Smooth muscle cell (in vitro differentiated cells): ENCODE results near the gene GSS. TPM values are rescaled to one million over a fixed set of nuclear protein-coding genes. Genes with fewer than 3 reads are reported as not detected.

ENCODE experiments used
- DNase-seq: peaks from one replicate; lab custom pipeline; 2025; ENCODE audit not compliant: unreplicated experiment; lab: John Stamatoyannopoulos, UW
- H2AFZ ChIP-seq: fragments of 200-600 bp; sonication (generic); 2 replicates; pipeline ENCODE4 v1.6.0; 2016; ENCODE audit warnings: antibody characterized with exemption, low read depth, mild to moderate bottlenecking
- H3F3A ChIP-seq: fragments of 200-600 bp; sonication (generic); 2 replicates; pipeline ENCODE4 v1.6.0; 2017; ENCODE audit warnings: antibody characterized with exemption, low read depth
- H3K27ac ChIP-seq: fragments of 200-600 bp; sonication (generic); 2 replicates; pipeline ENCODE4 v1.5.1; 2016; ENCODE audit warnings: low read depth, mild to moderate bottlenecking
- H3K27me3 ChIP-seq: fragments of 200-600 bp; sonication (generic); 2 replicates; pipeline ENCODE4 v1.6.1; 2016; ENCODE audit warnings: low read depth, mild to moderate bottlenecking
- H3K36me3 ChIP-seq: fragments of 200-600 bp; sonication (generic); 2 replicates; pipeline ENCODE4 v1.5.1; 2016; ENCODE audit warnings: low read depth
- H3K4me1 ChIP-seq: fragments of 200-600 bp; sonication (generic); 2 replicates; pipeline ENCODE4 v1.5.1; 2016; ENCODE audit warnings: low read depth
- H3K4me2 ChIP-seq: fragments of 200-600 bp; sonication (generic); 2 replicates; pipeline ENCODE4 v1.6.0; 2016; ENCODE audit warnings: mild to moderate bottlenecking
- H3K4me3 ChIP-seq: fragments of 200-600 bp; sonication (generic); 2 replicates; pipeline ENCODE4 v1.5.1; 2016; ENCODE audit warnings: mild to moderate bottlenecking
- H3K79me2 ChIP-seq: fragments of 200-600 bp; sonication (generic); 2 replicates; pipeline ENCODE4 v1.6.0; 2016; ENCODE audit warnings: low read depth, mild to moderate bottlenecking
- H3K9ac ChIP-seq: fragments of 200-600 bp; sonication (generic); 2 replicates; pipeline ENCODE4 v1.6.0; 2016; ENCODE audit warnings: low read depth
- H3K9me3 ChIP-seq: fragments of 200-600 bp; sonication (generic); replicated peaks from 2 replicates; pipeline ENCODE4 v1.5.1; 2016; ENCODE audit warnings: low read depth
- H4K20me1 ChIP-seq: fragments of 200-600 bp; sonication (generic); 2 replicates; pipeline ENCODE4 v1.6.0; 2016; ENCODE audit warnings: low read depth
- CTCF ChIP-seq: fragments of 200-600 bp; sonication (generic); IDR thresholded peaks from 2 replicates; pipeline ENCODE4 v1.5.1; 2017; ENCODE audit warnings: borderline replicate concordance, mild to moderate bottlenecking, antibody characterized with exemption; ENCODE audit not compliant: insufficient read depth, poor library complexity, severe bottlenecking
- WGBS: methylation state at CpG from one replicate; pipeline ENCODE4 v1.1.7; 2016; ENCODE audit warnings: low lambda C conversion rate; 5-methylcytosine and 5-hydroxymethylcytosine counted together
- polyA plus RNA-seq: library from polyadenylated mRNA; unstranded; fragments of >200 nt; fragmentation: Nextera tagmentation; extraction: Ambion mirVana; gene quantifications from 2 replicates; pipeline ENCODE4 v1.2.1, GENCODE V29; 2016
- total RNA-seq: library from RNA; depleted of rRNA; stranded (reverse); fragments of >200 nt; gene quantifications from 2 replicates; pipeline ENCODE4 v1.2.3, GENCODE V29; 2014

GSS gene
- total and polyA plus RNA-seq, 2 experiments from 2014 or later = 48.4 to 71.6 TPM

GRCh38 chr20:34943808-34944567 lies 11.6 kb downstream of the GSS start:
- Histone ChIP-seq H3F3A (no peaks in the 10 kb centered on the region), H3K9me3 (no peaks in the 10 kb centered on the region), H3K27me3 (no peaks in the 10 kb centered on the region), H4K20me1 (peaks cover 4% of the 10 kb centered on the region), H3K4me1 (no peaks in the 10 kb centered on the region), H3K4me2 (no peak overlapping the region), H3K9ac (no peak overlapping the region), H3K36me3 (no peaks in the 10 kb centered on the region), H2AFZ (no peak overlapping the region), H3K4me3 (no peak overlapping the region), H3K27ac (no peak overlapping the region), H3K79me2 (no peaks in the 10 kb centered on the region)
- no peak for TF ChIP-seq CTCF
- WGBS = 93% methylated on average over 2 of the region's 2 CpGs
- DNase-seq = no peak

GRCh38 chr20:34942301-34942700 lies 13.3 kb downstream of the GSS start:
- no peak for TF ChIP-seq CTCF
- Histone ChIP-seq H2AFZ (no peak overlapping the region), H3K9ac (no peak overlapping the region), H3K36me3 (no peaks in the 10 kb centered on the region), H3K4me3 (no peak overlapping the region), H3F3A (no peaks in the 10 kb centered on the region), H3K79me2 (no peaks in the 10 kb centered on the region), H3K9me3 (no peaks in the 10 kb centered on the region), H3K27me3 (no peaks in the 10 kb centered on the region), H4K20me1 (peaks cover 4% of the 10 kb centered on the region), H3K4me1 (no peaks in the 10 kb centered on the region), H3K4me2 (no peak overlapping the region), H3K27ac (no peak overlapping the region)
- WGBS = 94% methylated on average over 9 of the region's 9 CpGs
- no peak for DNase-seq

- Histone ChIP-seq H2AFZ (no peak overlapping the region), H3K27me3 (no peaks in the 10 kb centered on the region), H3K27ac (no peak overlapping the region), H4K20me1 (no peaks in the 10 kb centered on the region), H3K4me2 (no peak overlapping the region), H3K9me3 (no peaks in the 10 kb centered on the region), H3K4me1 (no peaks in the 10 kb centered on the region), H3K4me3 (no peak overlapping the region), H3F3A (no peaks in the 10 kb centered on the region), H3K79me2 (no peaks in the 10 kb centered on the region), H3K36me3 (no peaks in the 10 kb centered on the region), H3K9ac (no peak overlapping the region)
- no peak for DNase-seq
- no peak for TF ChIP-seq CTCF
- WGBS = 78% methylated on average over 4 of the region's 4 CpGs
These were observed 14.4 kb downstream of the GSS start for GRCh38 chr20:34941226-34941625.

- H3K4me1 ChIP-seq = no peaks in the 10 kb centered on the region
- no peaks in the 10 kb centered on the region for H3F3A ChIP-seq
- no peak for DNase-seq
- no peak overlapping the region for H3K9ac ChIP-seq
- no peak overlapping the region for H3K27ac ChIP-seq
- no peak overlapping the region for H3K4me3 ChIP-seq
- H3K4me2 ChIP-seq = peak overlapping the region; percentile 6
- TF ChIP-seq CTCF = no peak
- no peaks in the 10 kb centered on the region for H3K27me3 ChIP-seq
- WGBS = 52% methylated on average over 1 of the region's 1 CpG
- H4K20me1 ChIP-seq = no peaks in the 10 kb centered on the region
- H3K79me2 ChIP-seq = no peaks in the 10 kb centered on the region
- H2AFZ ChIP-seq = no peak overlapping the region
- H3K9me3 ChIP-seq = no peaks in the 10 kb centered on the region
- no peaks in the 10 kb centered on the region for H3K36me3 ChIP-seq
These were observed 15.5 kb downstream of the GSS start for GRCh38 chr20:34940081-34940481.
